CD1c-positive myeloid dendritic cell (primary cell): ENCODE measurements around the gene IPO13.

Source experiments
- DNase-seq: peaks from one replicate; pipeline ENCODE4 v3.0.0-alpha.2; 2016; ENCODE audit errors: extremely low spot score

The IPO13 gene

DNA sequence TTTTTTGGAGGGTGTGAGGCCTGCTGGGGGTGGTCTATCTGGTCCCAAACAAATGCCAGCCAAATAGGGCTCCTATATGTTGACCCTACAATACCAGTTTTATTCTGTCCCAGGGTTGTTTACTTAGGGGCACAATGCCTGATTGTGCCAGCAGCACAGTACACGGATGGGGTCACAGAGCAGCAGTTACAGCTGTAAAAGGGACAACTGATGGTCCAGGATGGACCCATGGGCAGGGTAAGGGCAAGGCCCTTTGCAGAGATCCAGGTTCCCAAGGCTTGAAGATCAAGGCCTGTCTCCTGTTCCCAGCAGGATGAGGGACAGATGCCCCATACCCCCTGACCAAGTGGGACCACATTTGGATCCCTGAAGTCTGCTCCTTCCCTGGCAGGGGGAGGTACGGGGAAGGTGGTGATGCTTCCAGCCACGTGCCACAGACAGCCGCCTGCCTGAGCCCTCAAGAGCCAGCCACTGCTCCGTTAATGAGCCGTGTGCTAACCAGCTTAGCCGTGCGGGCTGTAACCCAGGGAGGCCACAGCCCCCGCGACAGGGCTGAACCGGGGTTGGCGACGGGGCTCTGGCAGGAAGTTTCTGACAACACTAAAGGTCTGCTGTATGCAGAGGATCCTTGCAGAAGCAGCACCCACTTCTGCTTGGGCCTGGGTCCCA is 66.3 kb downstream of the IPO13 start:
- DNase-seq: no peak

- no peak for DNase-seq
These were observed 67.2 kb downstream of the IPO13 start for GRCh38 chr1:44013949-44014348.

DNA sequence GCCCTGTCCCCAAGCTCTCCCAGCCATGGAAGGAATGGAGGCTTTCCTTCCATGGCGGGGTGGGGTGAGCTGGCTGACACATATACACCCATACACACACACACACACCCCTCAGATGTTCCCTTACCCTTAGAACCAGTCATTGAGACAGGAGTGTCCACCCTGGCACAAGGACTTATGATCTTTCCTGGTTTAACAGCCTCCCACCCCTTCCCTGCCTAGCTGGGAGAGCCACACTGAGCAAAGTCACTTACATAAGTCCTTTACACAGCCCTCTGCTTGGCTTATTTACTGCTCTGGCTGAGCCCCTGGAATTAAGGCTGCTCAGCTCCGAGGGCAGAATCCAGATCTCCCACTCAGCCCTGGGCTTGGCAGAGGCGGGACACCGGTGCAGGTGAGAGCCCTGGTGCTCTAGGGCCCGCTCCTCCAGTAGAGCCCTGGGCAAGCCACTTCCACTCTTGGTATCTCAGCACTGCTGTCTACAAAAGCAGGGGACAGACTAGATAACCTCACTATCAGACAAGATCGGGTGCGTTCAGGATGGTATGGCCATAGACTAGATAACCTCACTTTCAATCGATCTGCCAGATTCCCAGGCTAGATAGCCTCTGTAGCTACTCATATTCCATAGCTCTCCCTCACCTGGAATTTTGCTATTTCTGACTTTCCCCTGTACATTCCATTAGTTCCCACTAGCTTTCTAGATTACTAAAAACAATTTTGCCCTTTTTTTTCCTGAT is 67.8 kb downstream of the IPO13 start:
- no peak for DNase-seq

DNA sequence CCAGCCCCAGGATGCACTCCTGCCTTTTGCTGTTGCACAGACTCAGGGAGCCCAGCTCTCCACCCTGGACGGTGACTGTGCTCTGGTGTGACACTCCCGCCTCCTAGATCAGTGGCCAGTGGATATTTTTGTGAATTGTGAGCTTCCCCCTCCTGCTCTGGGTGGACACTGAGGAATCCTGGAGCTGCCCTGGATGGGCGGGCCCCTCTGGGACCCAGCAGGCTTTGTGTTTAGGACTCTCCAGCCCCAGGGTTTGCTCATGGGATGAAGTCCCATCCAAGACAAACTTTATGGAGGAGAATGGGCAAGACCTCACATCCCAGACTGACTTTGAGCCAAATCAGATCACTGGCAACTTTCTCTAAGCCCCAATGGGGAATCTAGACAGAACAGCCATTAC is 68.5 kb downstream of the IPO13 start:
- no peak for DNase-seq

DNA sequence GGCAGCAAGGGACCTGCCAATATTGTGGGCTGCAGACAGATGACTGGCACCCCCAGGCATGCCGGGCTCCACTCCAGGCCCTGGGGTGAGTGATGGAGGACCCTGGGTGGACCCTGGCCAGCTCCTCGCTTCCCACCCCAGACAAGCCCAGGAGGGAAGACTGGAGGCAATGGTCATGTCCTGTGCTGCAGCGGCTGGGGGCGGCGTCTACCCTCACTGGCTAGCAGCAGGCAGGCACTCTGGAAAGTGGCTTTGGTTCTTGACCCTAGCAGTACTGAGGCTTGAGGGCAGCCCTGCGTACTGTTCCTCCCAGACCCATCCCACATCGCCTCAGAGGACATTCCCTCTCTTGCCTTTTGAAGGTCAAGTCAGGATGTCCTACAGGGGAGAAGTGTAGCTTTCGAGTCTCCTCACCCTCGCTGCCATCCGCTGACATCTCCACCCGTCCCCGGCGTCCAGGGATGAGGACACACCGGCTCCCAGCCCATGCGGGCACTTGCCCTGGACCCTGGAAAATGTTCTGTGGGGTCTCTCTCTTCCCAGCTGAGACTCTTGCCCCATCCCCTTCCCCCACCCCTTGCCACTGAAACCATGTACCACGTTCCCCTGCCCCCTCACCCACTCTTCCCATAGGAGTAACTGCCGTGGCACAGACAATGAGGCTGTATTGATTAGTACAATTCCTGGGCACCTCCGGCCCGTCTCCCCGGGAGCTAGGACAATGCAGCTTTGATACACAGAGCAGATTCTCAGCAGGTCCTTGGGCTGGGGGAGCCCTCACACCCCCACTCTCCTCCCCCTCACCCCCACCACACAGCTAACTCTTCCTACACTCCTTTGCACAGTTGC is 69.5 kb downstream of the IPO13 start:
- no peak for DNase-seq

GRCh38 chr1:44016890-44017400 is 70.2 kb downstream of the IPO13 start:
- DNase-seq: no peak
